Fibroblast of skin of scalp (primary cell): ENCODE data around the gene ARHGAP45.

ENCODE experiments used
- DNase-seq: peaks from one replicate; pipeline ENCODE4 v3.0.0-alpha.2; 2013

ARHGAP45 gene

DNA sequence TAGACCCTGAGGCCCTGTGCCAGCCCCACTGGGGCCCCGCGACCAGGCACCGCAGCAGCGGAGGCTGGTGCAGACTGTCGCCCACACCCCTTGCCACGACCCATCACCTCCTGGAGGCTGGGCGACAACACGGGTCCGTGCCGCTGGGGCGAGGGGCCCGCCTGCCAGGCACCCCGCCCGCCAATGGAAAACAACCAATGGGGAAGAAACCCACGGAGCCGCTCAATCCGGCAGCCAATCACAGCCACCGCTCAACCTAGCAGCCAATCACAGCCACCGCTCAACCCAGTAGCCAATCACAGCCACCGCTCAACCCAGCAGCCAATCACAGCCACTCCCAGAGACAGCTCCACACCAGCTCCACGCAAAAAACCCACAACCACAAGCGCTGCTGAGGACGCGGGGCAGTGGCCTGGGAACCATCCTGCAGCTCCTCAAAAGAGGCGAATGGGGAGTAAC is 66.5 kb downstream of the ARHGAP45 start:
- DNase-seq = no peak

DNA sequence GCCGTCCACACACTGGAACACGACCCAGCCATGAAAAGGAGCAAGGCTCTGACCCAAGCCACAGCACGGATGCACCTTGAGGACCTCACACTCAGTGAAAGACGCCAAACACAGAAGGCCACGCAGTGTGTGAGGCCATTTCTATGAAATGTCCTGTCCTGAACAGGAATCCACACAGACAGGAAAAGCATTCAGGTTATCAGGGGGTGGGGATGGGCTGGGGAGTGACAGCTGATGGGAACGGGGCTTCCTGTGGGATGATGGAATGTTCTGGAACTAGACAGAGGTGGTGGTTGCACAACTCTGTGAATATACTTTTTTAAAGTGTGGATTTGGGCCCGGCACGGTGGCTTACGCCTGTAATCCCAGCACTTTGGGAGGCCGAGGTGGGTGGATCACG is 67.5 kb downstream of the ARHGAP45 start:
- DNase-seq = no peak

DNA sequence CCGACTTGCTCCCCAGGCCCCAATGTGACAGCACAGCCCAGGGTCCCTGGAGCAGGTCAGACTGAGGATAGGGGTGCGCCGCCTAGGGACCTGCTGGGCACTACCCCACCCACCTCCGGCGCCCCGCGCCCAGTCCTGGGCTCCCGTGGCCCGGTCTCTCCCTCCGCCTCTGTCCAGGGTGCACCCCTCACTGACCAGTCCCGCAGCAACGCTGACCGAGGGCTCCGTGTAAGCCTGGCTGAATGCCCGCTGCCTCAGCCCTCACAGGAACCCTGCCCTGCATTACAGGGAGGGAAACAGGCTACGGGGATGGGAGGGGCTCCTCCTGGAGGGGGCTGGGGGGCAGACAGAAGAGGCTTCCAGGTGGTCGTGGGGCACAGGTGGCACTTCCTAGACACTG is 68.5 kb downstream of the ARHGAP45 start:
- no peak for DNase-seq

DNA sequence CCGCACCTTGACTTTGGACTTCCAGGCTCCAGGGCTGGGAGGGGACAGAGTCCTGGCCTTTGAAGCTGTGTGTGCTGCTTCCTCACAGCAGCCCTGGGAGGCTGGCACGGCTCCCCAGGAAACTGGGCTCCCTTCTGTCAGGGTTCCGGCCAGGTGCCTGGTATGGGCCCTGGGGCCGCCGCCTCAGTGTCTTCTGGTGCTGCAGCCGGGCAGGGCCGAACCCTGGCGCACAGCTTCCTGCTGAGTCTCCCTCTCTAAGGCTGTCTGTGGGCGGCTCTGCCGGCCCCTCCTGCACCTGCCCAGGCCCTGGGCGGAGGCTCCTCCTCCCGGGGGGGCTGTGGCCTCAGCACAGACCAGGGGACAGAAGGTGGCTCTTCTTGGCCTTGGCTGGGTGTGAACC is 69.2 kb downstream of the ARHGAP45 start:
- no peak for DNase-seq
